Myocyte (in vitro differentiated cells): ENCODE data around the gene KRTAP10-10. TPM values are rescaled to one million over a fixed set of nuclear protein-coding genes. Genes with fewer than 3 reads are reported as not detected.
"Not testable (repeated sequence)": the region's sequence is repeated elsewhere in the genome, so short reads cannot be mapped to it uniquely, and the experiment has no call there.

Source experiments
- DNase-seq: peaks from one replicate; pipeline ENCODE4 v3.0.0-alpha.2; 2012; ENCODE audit warnings: low read depth
- total RNA-seq: library from RNA; depleted of rRNA; stranded (reverse); fragments of >200 nt; gene quantifications from 2 replicates; pipeline ENCODE4 v1.2.3, GENCODE V29; 2014

The KRTAP10-10 gene
- total RNA-seq, 1 donor from 2014 or later = not detected

DNA sequence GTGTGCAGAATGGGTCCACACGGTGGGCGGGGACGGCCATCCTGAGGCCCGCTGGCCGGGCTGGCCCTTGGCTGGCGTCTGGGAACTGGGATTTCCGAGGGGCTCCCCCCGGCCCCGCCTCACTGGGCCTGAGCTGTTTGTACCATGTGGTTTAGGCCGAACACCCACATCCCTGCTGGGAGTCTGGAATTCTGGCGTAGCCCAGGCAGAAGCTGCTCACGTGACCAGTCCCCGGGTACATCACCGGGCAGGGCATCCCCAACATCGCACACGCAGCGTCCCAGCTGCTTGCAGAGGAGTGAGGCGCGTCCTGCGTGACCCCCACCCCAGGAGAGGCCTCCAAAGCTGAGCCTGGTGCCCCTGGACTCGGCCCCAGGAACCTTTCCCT lies 34.7 kb upstream of the KRTAP10-10 start:
- DNase-seq = no peak

DNA sequence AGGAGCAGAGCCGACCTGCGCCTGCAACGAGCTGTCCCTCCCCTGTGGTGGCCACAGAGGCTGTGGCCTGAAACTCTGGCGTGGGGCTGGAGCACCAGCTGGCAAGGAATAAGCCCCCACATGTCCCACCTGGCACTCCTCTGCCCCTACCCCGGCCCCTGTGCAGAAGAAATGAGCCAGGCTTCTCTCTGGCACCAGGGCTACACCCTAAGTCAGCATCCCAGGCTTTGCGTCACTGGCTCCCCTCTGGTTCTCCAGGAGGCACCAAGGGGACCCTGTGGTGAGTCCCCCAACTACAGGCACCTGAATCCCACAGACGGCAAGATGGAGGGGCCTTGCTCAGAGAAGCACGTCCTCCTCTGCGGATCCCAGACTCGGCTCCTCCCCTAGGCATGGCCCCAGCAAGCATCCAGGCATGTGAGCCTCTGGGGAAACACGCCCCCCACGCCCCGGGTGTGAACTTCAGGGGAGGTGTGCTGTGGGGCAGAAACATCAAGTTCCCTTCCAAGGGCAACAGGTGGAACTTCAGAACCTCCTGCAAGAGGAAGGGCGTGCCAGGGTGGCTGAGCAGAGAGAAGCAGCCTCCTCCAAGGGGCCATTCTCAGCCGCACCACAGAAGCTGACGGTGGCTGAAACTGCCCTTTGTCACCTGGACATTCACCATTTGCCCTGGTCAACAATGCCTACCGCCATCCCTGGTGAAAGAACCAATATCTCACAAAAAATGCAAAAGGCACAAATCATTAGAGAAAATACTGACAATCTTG lies 33.9 kb upstream of the KRTAP10-10 start:
- DNase-seq = no peak

DNA sequence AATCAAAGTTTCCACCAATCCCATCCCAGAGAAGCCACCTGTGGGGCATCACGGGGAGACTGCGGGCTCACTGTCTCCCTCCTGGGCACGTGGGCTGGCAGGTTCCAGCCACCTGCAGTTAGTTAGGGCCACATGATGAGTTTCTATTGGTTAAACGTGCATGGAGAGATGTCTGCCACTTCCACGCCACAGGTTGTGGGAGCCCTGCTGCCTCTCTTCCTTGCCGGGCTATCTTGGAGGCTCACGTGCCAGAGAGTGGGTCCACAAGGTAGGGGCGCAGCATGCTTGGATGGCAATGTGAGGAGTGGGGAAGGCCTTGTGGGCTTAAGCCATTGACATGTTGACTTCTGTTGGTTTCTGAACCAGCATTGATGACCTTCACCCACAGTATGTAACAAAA lies 33.2 kb upstream of the KRTAP10-10 start:
- DNase-seq = no peak

DNA sequence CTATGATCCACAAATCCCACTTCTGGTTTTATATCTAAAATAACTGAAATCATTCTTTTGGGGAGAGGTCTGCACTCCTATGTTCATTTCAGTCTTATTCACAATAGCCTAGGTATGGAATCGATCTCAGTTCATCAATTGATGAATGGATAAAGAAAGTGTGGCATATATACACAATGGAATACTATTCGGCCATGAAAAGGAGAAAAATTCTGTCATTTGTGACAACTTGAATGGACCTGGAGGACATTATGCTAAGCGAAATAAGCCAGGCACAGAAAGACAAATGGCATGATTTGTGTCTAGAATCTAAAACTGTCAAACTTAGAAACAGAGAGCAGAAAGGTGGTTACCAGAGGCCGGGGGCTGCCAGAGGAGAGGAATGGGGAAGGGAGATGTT lies 30.7 kb upstream of the KRTAP10-10 start:
- no peak for DNase-seq

DNA sequence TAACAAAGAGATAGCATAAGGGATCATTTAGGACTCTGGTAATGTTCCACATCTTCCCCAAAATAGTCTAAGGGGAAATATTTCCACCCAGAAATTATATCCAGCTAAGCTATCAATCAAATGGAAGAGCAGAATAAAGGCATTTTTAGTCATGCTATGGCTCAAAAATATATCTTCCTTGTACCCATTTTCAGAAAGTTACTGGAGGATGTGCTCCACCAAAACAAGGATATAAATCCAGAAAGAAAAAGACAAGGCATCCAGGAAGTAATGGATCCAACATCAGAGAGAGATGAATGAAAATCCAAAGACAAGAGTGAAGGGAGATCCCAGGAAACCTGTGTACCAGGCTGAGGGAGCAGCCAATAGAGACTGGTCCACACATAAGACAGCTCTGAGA lies 28.0 kb upstream of the KRTAP10-10 start:
- DNase-seq = no peak

DNA sequence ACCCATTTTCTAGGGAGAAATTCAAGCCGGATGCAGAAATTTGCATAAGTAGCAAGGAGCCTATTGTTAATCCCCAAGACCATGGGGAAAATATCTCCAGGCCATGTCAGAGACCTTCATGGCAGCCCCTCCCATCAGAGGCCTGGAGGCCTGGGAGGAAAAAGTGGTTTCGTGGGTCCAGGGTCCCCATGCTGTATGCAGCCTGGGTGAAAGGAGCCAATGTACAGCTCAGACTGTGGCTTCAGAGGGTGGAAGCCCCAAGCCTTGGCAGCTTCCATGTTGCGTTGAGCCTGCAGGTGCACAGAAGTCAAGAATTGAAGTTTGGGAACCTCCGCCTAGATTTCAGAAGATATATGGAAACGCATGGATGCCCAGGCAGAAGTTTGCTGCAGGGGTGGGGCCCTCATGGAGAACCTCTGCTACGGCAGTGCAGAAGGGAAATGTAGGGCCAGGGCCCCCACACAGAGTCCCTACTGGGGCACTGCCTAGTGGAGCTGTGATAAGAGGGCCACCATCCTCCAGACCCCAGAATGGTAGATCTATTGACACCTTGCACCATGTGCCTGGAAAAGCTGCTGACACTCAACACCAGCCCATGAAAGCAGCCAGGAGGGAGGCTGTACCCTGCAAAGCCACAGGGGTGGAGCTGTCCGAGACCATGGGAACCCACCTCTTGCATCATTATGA lies 26.9 kb upstream of the KRTAP10-10 start:
- not testable (repeated sequence) for DNase-seq

DNA sequence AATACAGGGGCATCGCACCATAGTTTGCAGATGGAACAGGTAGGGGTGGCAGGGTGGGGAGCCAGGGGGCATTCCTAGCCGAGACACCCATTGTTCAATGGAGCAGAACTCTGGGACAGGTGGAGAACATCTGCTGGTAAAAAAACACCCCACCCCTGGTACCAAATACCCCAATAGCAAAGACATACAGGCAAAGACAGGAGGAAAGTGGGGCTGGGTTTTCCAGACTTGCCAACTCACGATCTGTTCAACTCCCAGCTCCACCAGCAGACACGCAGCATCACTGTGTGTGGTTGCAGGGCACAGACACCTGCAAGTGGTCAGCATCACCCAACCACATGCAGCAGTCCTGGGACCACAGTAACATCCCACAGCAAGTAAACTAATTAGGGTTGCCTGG lies 25.6 kb upstream of the KRTAP10-10 start:
- no peak for DNase-seq

DNA sequence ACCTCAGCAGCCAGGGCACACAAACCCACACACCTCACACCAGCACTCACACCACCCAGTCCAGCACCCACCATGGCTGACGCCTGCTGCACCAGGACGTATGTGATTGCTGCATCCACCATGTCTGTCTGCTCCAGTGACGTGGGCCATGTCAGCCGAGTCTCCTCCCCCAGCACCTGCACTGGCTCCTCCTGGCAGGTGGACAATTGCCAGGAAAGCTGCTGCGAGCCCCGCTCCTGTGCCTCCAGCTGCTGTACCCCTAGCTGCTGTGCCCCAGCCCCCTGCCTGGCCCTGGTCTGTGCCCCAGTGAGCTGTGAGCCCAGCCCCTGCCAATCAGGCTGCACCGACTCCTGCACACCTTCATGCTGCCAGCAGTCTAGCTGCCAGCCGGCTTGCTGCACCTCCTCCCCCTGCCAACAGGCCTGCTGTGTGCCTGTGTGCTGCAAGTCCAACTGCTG lies 25.1 kb upstream of the KRTAP10-10 start, which contains the start of gene KRTAP10-8:
Gene KRTAP10-8, plus strand, starts transcription at position 51 of the 458 bp plus-strand sequence. Its CDS starts 22 bp downstream, at position 73.
- no peak for DNase-seq

DNA sequence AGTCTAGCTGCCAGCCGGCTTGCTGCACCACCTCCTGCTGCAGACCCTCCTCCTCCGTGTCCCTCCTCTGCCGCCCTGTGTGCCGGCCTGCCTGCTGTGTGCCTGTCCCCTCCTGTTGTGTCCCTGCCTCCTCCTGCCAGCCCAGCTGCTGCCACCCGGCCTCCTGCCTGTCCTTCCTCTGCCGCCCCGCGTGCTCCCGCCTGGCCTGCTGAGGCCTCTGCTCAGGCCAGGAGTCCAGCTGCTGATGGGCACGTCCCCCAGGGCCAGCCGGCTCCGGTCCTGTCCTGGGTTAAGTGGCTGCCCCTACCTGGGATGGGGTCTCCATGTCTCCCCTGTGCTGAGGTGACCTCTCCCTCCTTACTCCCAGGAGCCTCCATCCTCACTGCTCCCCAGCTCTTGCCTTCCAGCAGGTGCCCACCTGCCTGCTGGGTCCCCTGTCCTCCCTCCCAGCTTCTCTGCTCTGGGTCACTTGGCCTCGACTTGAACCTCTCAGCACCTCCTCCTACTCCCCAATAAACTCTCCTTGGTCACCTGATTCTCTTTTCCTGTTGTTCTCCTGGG lies 24.4 kb upstream of the KRTAP10-10 start:
- no peak for DNase-seq

DNA sequence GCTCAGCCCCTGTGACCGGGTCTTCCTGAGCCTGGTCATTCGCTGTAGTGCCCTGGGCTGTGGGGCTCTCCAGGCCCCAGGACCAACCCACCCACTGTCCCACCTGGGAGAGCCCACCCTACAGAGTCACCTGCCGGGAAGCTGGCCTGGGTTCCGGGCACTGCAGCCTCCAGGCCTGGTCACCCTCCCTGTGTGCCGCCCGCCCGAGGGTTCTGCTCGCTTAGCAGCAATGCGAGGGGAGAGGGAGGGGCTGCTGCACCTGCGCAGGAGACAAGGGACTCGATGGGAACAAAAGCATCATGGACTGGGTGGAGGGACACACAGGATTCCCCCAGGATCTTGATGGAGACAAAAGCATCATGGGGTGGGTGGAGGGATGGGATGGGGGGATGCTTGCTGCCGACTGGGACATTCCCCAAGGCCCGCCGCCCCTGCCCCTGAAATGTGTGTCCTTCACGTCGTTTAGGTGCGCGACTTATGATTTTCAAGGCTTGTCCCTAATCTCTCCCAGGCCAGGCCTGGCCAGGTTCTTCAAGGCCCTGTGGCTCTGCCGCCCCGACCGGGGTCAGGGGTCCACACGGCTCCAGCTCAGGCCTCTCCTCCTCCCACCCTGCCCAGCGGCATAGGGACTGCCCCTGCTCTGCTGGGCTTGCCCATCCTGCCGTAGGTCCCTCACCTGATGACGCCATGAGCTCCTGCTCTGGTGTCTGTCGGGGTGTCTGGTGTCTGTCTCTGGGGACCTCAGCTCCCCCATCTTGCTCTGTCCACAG lies 23.6 kb upstream of the KRTAP10-10 start:
- no peak for DNase-seq

DNA sequence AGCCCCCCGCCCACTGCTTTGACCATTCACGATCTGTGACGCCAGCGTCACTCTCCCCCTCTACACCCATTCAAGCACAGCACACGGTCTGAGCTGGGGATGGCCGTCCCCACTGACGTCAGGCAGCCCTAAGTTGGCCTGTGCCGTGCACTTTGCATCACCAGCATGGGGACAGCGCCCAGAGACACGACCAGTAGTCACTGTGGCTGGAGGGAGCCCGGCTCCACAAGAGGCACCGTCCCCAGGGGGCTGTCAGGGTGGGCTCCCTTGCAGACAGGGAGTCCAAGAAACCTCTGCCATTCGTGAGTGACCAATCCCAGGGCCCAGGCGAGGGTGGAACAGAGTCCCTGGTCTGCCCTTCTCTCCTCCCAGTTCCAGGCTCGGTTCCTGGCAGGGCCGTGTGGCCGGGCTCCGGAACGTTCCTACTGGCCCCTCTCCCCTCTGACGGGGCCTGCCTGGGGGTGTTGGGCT lies 23.0 kb upstream of the KRTAP10-10 start:
- no peak for DNase-seq

DNA sequence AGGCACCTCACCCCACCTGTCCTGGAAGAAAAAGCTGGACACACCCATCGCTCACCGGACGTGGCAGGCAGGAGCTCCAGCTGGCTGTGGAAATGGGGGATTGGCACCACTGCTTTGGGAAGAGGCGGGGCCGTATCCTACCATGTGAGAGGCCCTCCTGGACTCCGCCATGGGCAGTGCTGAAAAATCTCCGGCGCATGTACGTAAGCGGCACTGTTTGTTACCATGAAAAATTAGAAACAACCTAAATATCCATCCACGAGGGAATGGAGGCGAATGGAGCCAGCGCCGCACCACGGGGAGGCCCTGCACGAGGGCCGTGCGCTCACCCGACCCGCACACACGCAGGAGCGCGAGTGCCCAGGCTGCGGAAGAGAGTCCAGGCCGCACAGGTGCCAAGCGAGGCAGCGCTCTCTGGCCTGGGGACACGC lies 22.2 kb upstream of the KRTAP10-10 start:
- DNase-seq = no peak

DNA sequence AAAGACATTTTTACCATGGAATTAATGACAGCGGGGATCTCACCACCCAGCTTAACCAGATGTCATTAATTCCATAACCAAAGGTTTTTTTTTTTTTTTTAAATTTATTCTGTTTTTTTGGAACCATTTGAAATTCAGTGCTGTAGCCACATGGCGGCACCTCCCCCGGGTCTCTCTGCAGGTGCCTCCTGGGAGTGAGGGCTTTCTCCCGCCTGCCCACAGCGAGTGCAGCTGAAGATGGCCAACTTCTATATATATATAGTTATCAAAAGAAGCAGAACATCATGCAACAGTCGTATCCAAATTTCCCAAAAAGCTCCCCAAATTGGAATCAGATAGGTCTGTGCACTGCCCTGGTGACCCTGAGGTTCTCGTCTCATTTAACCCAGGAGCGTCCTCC lies 21.7 kb upstream of the KRTAP10-10 start:
- no peak for DNase-seq

DNA sequence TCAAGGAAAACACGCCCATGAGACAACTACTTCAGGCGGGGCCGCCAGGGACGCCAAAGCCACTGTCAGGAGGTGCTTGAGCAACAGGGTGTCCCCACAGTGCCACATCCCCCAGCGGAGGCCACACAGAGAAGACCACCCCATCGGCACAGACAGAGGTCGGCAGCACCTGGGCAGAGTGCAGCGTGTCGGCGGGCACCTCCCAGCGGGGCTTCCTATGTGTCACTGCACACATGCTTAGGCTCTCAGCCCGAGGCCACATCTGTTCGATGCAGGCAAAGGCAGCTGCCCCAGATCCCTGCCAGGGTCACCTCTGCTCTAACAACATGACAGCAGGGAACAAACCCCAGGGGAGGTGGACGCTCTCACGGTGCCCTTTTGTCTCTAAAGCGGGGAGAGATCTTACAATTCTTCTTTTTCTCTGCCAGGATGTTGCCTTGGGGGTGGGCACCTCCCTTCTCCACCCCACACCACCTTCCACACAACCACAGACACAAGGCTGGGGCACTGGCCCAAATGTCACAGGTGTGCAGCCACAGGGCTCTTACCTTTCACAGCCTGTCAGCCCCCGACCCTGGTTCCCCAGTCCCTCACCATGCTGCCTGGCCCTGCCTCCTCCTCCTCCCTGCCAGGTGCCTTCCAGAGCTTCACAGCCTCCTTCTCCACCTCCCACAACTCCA lies 21.1 kb upstream of the KRTAP10-10 start:
- no peak for DNase-seq

DNA sequence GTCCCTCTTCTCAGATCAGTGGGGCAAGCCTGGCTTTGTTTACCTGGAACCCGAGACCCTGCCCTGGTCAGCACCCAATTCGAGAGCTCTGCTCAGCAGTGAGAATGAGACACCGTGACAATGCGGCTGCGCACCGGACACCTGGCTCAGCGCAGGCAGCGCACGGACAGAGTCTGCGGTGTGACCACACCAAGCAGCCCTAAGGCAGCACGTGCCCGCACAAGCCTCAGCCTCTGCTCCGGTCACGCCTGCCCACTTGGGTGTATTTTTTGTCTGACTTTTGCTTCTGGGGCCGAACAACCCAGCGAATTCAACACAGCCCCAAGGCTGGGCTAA lies 20.6 kb upstream of the KRTAP10-10 start:
- DNase-seq = no peak

DNA sequence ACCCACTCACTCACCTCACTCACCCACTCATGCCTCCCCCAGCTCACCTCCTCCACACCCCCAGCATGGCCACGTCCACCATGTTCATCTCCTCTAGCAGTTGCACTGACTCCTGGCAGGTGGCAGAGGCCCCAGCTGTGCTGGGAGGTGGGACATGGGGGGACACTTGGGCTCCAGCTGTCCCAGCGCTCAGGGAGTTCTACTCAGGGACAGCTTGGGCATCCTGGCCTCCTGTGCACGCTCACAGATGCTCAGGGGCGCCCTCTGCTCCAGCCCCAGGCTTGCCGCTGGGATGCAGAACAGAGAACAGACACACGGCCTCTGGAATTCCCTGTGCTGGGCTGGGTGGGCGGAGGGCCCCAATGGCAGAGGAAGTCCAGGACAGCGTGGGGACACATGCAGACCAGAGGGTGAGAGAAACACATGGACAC lies 20.1 kb upstream of the KRTAP10-10 start:
- no peak for DNase-seq

DNA sequence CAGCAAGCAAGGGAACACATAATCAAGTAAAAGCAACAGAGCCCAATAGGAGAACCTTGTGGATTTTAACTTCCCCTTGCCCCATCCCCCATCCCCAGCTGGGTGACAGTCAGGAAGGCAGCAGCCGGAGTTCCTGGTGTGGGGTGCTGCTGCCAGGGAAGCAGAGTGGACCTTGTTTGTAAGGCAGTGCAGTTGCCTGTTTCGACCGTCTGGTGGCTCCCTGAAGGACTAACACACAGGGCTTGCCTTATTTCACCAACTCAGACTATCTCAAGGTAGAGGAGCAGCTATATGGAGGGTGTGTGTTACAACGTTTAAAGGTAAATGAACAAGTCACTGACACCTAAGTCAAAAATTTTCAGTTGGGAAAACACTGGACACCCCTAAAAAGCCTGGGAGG lies 18.7 kb upstream of the KRTAP10-10 start:
- no peak for DNase-seq

DNA sequence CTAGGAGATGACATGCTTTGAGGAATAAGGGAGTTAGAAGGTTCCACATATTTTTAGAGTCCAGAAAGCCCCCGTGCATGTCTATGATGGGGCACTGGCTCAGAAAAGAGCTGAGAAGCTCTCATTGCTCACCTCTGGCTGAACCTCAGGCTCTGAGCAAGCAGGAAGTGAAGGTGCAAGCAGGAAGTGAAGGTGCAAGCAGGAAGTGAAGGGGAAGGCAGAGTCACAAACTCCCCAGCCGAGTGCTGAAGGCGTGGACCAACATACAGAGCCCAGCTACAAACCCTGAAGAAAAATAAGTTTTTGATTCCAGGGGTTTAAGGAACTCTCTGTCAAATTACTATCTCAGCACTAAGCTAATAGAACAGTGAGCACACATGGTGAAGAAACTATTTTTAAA lies 18.2 kb upstream of the KRTAP10-10 start:
- DNase-seq = no peak

DNA sequence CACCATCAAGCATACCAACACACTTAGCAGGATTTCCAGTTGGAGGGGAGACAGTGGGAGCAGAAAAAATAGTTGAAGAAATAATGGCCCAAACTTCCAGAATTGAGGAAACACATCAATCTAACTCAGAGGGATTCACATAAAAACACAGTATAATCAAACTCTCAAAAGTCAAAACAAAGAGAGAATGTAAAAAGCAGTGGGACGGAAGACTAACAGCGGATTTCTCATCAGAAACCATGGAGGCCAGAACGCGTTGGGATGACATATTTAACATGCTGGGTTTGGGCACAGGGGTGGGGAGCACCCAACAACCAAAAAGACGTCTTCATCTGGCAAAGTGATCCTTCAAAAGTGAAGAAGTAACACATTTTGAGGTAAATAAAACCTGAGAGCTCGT lies 17.3 kb upstream of the KRTAP10-10 start:
- no peak for DNase-seq

DNA sequence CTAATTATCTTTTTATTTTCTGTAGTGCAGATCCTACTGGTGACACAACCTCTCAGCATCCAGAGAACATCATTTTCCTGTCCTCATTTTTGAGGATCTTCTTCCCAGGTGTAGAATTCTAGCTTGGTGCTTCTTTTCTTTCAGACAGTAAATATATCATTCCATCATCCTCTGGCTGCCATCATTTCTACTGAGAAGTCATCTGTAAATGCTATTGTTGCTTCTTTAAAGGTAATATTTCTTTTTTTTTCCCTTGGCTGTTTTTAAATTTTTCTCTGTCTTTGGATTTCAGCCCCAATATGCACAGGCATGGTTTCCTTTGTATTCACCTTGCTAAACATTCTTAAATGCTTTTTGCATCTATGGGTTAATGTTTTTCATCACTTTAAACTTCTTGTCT lies 13.6 kb upstream of the KRTAP10-10 start:
- DNase-seq = no peak

DNA sequence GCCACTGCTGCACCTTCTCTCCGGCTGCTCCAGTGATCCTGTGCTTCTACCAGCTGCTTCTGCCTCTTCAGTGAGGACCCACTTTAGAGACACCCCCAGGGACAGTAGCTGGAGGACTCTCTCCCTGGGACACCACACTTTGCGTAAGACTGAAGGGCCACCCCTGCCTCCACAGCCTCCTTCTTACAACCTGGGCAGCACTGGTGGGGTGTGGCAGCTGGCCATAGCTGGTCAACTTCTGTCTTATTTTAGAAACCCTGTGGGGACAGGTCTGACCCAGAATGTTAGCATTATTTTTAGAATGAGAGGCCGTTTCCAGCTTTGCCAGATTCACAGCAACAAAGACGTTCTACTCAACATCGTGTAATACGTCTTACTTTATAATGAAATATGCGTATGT lies 11.4 kb upstream of the KRTAP10-10 start:
- DNase-seq = no peak
